HepG2 (cell line): ENCODE results near the gene CHAF1B. TPM values are rescaled to one million over a fixed set of nuclear protein-coding genes. Genes with fewer than 3 reads are reported as not detected.

ENCODE experiments used
- ATAC-seq: fragments of 200-7000 bp; cut with Tn5 transposase; 3 replicates; pipeline ENCODE4 v1.9.1; 2020; ENCODE audit warnings: mild to moderate bottlenecking, moderate library complexity
- BruUV-seq: library from RNA; stranded (reverse); fragments of 400-500 nt; replicated peaks from 2 replicates; lab custom pipeline; 2021; lab: Mats Ljungman, UMichigan
- CTCF ChIA-PET: fragments of 300-600 bp; formaldehyde crosslinking; extraction: SDS; loops from one replicate; lab custom pipeline; 2021; ENCODE audit warnings: low total read pairs, inconsistent platforms, low intra/inter-chr PET ratio; lab: Yijun Ruan, JAX
- POLR2A ChIA-PET: fragments of 350-600 bp; sonication (Branson Sonifier 250); formaldehyde crosslinking; loops from one replicate; lab custom pipeline; 2020; ENCODE audit warnings: antibody characterized with exemption, inconsistent platforms; lab: Yijun Ruan, JAX
- DNase-seq: peaks from one replicate; pipeline ENCODE4 v3.0.0-alpha.2; 2015; ENCODE audit warnings: low spot score
- FAIRE-seq: peaks from 3 replicates; lab custom pipeline; 2011; peaks lifted over from hg19 to GRCh38; lab: Jason Lieb, UNC
- H2AFZ ChIP-seq: one replicate; pipeline ENCODE4 v1.6.1; 2011; ENCODE audit warnings: low read length, inconsistent platforms
- H3K27ac ChIP-seq: fragments of 300-600 bp; 3 replicates; pipeline ENCODE4 v1.8.0; 2011; ENCODE audit warnings: mixed run types, mild to moderate bottlenecking, mixed read lengths, low read length, inconsistent platforms; ENCODE audit not compliant: insufficient read depth; ENCODE audit errors: extremely low read length
- H3K27me3 ChIP-seq, 2 experiments: fragments of 200-600 bp in 1 of 2; 2 replicates in 1 of 2; 3 replicates in 1 of 2; pipeline versions ENCODE4 v1.6.0 to v1.8.0; 2011; ENCODE audit warnings: low read length in 2 of 2, mild to moderate bottlenecking in 2 of 2, moderate library complexity in 2 of 2, inconsistent platforms in 1 of 2; ENCODE audit not compliant: insufficient read depth in 2 of 2, control insufficient read depth in 1 of 2
- H3K36me3 ChIP-seq, 2 experiments: fragments of 200-600 bp in 1 of 2; replicated peaks in 1 of 2; 2 replicates in 1 of 2; 3 replicates in 1 of 2; pipeline versions ENCODE4 v1.5.1 to v1.8.0; 2011; ENCODE audit warnings: low read length in 2 of 2, inconsistent platforms in 1 of 2; ENCODE audit not compliant: insufficient read depth in 2 of 2, control insufficient read depth in 1 of 2
- H3K4me1 ChIP-seq: 2 replicates; pipeline ENCODE4 v1.5.1; 2012; ENCODE audit warnings: low read length, inconsistent platforms; ENCODE audit not compliant: insufficient read depth
- H3K4me2 ChIP-seq: 2 replicates; pipeline ENCODE4 v1.6.0; 2011; ENCODE audit warnings: low read depth, low read length, inconsistent platforms
- H3K4me3 ChIP-seq, 3 experiments: fragments of 200-600 bp in 1 of 3; sonication (generic), shearing (Covaris generic) in 1 of 3; replicated peaks in 1 of 3; 2 replicates each; pipeline ENCODE4 v1.5.1; 2011 to 2016; ENCODE audit warnings: low read length in 3 of 3, inconsistent platforms in 2 of 3, low read depth in 2 of 3, mild to moderate bottlenecking in 2 of 3, control low read depth in 1 of 3, mixed read lengths in 1 of 3; ENCODE audit not compliant: insufficient read depth in 1 of 3
- H3K79me2 ChIP-seq: one replicate; pipeline ENCODE4 v1.6.1; 2011; ENCODE audit warnings: low read length, inconsistent platforms; ENCODE audit not compliant: insufficient read depth
- H3K9ac ChIP-seq: 2 replicates; pipeline ENCODE4 v1.6.0; 2011; ENCODE audit warnings: mild to moderate bottlenecking, low read depth, low read length, inconsistent platforms; ENCODE audit not compliant: insufficient read depth
- H3K9me3 ChIP-seq: 2 replicates; pipeline ENCODE4 v1.5.1; 2012; ENCODE audit warnings: mild to moderate bottlenecking, low read length
- H4K20me1 ChIP-seq: 2 replicates; pipeline ENCODE4 v1.6.0; 2011; ENCODE audit warnings: inconsistent platforms, mild to moderate bottlenecking, low read length, moderate library complexity; ENCODE audit not compliant: insufficient read depth
- FOXC1 ChIP-seq: sonication (generic); formaldehyde crosslinking; IDR thresholded peaks from 2 replicates; pipeline ENCODE4 v1.8.0; 2022; ENCODE audit warnings: mild to moderate bottlenecking, missing genetic modification reagents, borderline replicate concordance
- FOXP1 ChIP-seq, 2 experiments: fragments of 450-650 bp in 1 of 2; IDR thresholded peaks; 2 replicates each; pipeline ENCODE4 v1.6.1; 2017 to 2018; ENCODE audit warnings: antibody characterized with exemption in 1 of 2
- PITX1 ChIP-seq: sonication (generic); formaldehyde crosslinking; IDR thresholded peaks from 2 replicates; pipeline ENCODE4 v1.5.1; 2020; ENCODE audit warnings: mild to moderate bottlenecking, missing genetic modification reagents
- RAD21 ChIP-seq: fragments of 450-650 bp; formaldehyde crosslinking; IDR thresholded peaks from 2 replicates; pipeline ENCODE4 v1.5.0; 2020; ENCODE audit warnings: mild to moderate bottlenecking
- REPIN1 ChIP-seq: sonication (generic); formaldehyde crosslinking; IDR thresholded peaks from 2 replicates; pipeline ENCODE4 v1.8.0; 2022; ENCODE audit warnings: missing genetic modification reagents, low read depth, mild to moderate bottlenecking, borderline replicate concordance
- RFXAP ChIP-seq: sonication (generic); formaldehyde crosslinking; IDR thresholded peaks from 2 replicates; pipeline ENCODE4 v1.4.0; 2020; ENCODE audit warnings: missing genetic modification reagents, borderline replicate concordance
- SMC3 ChIP-seq: IDR thresholded peaks from 2 replicates; pipeline ENCODE4 v1.6.1; 2011; ENCODE audit warnings: low read length, improper control_type of control experiment
- STAG1 ChIP-seq: sonication (generic); formaldehyde crosslinking; IDR thresholded peaks from 2 replicates; pipeline ENCODE4 v1.4.0; 2020; ENCODE audit warnings: missing genetic modification reagents
- ZFX ChIP-seq: sonication (generic); formaldehyde crosslinking; IDR thresholded peaks from 2 replicates; pipeline ENCODE4 v1.4.0; 2020; ENCODE audit warnings: mild to moderate bottlenecking, low read depth, missing genetic modification reagents, moderate library complexity
- WGBS: methylation state at CpG from one replicate; pipeline ENCODE4 v1.1.6; 2017; ENCODE audit warnings: low lambda C conversion rate; 5-methylcytosine and 5-hydroxymethylcytosine counted together
- in situ Hi-C: cut with HindIII; loops from 2 replicates; pipeline ENCODE4 v1.10.0; 2017; ENCODE audit warnings: low pct_unique_long_range_greater_than_20kb; ENCODE audit not compliant: extremely low pct_ligation_motif_present
- intact Hi-C: fragments of 100-400 bp; cut with micrococcal nuclease; formaldehyde crosslinking; loops from one replicate; pipeline ENCODE4 v1.10.0; 2022; ENCODE audit not compliant: unreplicated experiment
- polyA plus RNA-seq, 8 experiments: library from polyadenylated mRNA; depleted of rRNA in 3 of 8; stranded (reverse) in 7 of 8; unstranded in 1 of 8; fragments of >200 nt; fragmentation: Illumina TruSeq in 4 of 8; extraction: Trizol in 4 of 8; gene quantifications; 2 replicates each; pipeline versions ENCODE4 v1.2.1 to v1.2.3, GENCODE V29; 2011 to 2016; ENCODE audit warnings: low read depth in 4 of 8, missing spikeins in 1 of 8, mixed read lengths in 1 of 8; ENCODE audit not compliant: insufficient read depth in 1 of 8
- total RNA-seq, 5 experiments: library from RNA; depleted of rRNA; stranded (reverse); fragments of >200 nt; fragmentation: Illumina TruSeq; extraction: Trizol; gene quantifications; 2 replicates each; pipeline ENCODE4 v1.2.3, GENCODE V29; 2016; ENCODE audit warnings: low read depth in 1 of 5
- TF ChIP-seq, protein P1 (sequence below): sonication (generic); formaldehyde crosslinking; IDR thresholded peaks from 2 replicates; pipeline ENCODE4 v1.5.0; 2020; ENCODE audit warnings: mild to moderate bottlenecking, missing genetic modification reagents, moderate library complexity
- TF ChIP-seq, protein P2 (sequence below): sonication (generic); formaldehyde crosslinking; IDR thresholded peaks from 2 replicates; pipeline ENCODE4 v1.5.1; 2020; ENCODE audit warnings: mild to moderate bottlenecking, missing genetic modification reagents, moderate library complexity

Gene CHAF1B
- total and polyA plus RNA-seq, 2 of the 13 experiments (the other 11 are each of a cell fraction or from before 2014, with no cell fraction given): 5.1 to 14.1 TPM

DNA sequence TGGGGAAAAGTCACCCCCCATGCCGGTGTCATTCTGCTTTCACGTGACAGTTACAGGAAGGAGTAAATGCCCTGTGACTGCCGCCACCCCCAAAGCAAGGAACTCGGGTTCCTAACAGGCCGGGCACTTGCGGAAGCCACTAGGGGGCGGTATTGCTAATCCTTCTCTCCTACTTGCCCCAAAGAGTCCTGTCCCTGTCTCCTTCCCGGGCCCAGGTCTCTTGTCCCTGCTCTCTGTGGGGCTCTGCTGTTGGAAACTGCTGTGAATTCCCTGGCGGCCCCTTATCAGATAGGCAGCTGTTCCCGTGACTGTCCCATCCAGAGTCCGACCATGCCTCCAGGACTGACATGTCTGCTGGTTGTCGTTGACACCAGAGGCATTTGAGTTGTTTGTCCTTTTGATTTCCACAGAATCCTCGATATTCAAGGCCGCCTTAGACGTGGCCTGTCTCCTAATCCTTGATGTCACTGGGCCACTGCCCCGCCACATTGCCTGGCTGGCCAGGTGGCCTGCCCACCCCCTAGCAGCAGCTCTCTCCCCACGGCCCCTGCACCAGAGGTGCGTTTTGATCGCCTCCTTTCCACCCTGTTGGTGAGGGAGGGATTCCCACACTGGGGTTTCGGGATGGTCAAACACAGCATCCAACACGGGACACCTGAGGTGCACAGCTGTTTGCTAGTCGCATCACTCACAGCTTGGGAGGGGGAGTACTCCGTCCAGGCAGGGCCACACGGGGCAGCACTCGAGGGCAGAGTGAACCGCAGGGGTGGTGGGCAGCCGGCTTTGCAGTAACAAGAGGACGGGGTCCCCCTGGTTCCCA lies 37.3 kb downstream of the CHAF1B start:
- Histone ChIP-seq H4K20me1 (no peaks in the 10 kb centered on the region), H3K9me3 (no peaks in the 10 kb centered on the region), H3K4me2 (no peak overlapping the region), H3K9ac (no peak overlapping the region), H3K27me3 (no peaks in the 10 kb centered on the region), H3K79me2 (no peaks in the 10 kb centered on the region), H2AFZ (no peak overlapping the region), H3K4me1 (0 out of 2 replicates have a peak, but pooled peaks cover 9% of the 10 kb centered on the region), H3K4me3 (no peak overlapping the region), H3K27ac (no peak overlapping the region), H3K36me3 (no peaks in the 10 kb centered on the region)
- 58% methylated on average over 18 of the region's 28 CpGs for WGBS
- CTCF ChIA-PET: interaction anchor here (1.1 kb wide), 1 partner anchor 167 kb away, joined by 3 read pairs; no protein-coding TSS in a partner anchor
- in situ Hi-C loops: loop anchor here (5.0 kb wide), 1 partner anchor 170 kb away; no protein-coding TSS in a partner anchor
- ATAC-seq (peak; percentile 83), DNase-seq (peak; percentile 40), FAIRE-seq (peak; percentile 28)
- intact Hi-C loops: loop anchor here (5.0 kb wide), 1 partner anchor 505 kb away; no protein-coding TSS in a partner anchor
- no TSS peak for BruUV-seq
- POLR2A ChIA-PET: no interaction called here
- TF ChIP-seq, protein P1, sequence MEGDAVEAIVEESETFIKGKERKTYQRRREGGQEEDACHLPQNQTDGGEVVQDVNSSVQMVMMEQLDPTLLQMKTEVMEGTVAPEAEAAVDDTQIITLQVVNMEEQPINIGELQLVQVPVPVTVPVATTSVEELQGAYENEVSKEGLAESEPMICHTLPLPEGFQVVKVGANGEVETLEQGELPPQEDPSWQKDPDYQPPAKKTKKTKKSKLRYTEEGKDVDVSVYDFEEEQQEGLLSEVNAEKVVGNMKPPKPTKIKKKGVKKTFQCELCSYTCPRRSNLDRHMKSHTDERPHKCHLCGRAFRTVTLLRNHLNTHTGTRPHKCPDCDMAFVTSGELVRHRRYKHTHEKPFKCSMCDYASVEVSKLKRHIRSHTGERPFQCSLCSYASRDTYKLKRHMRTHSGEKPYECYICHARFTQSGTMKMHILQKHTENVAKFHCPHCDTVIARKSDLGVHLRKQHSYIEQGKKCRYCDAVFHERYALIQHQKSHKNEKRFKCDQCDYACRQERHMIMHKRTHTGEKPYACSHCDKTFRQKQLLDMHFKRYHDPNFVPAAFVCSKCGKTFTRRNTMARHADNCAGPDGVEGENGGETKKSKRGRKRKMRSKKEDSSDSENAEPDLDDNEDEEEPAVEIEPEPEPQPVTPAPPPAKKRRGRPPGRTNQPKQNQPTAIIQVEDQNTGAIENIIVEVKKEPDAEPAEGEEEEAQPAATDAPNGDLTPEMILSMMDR (CRISPR knock-in tag): peak; percentile 81
- peak; percentile 53; the same call in 1 of the 2 replicates for TF ChIP-seq PITX1 (CRISPR knock-in tag)
- TF ChIP-seq ZFX (CRISPR knock-in tag): peak; percentile 27; the same call in 1 of the 2 replicates
- peak; percentile 49 for TF ChIP-seq SMC3
- TF ChIP-seq, protein P2, sequence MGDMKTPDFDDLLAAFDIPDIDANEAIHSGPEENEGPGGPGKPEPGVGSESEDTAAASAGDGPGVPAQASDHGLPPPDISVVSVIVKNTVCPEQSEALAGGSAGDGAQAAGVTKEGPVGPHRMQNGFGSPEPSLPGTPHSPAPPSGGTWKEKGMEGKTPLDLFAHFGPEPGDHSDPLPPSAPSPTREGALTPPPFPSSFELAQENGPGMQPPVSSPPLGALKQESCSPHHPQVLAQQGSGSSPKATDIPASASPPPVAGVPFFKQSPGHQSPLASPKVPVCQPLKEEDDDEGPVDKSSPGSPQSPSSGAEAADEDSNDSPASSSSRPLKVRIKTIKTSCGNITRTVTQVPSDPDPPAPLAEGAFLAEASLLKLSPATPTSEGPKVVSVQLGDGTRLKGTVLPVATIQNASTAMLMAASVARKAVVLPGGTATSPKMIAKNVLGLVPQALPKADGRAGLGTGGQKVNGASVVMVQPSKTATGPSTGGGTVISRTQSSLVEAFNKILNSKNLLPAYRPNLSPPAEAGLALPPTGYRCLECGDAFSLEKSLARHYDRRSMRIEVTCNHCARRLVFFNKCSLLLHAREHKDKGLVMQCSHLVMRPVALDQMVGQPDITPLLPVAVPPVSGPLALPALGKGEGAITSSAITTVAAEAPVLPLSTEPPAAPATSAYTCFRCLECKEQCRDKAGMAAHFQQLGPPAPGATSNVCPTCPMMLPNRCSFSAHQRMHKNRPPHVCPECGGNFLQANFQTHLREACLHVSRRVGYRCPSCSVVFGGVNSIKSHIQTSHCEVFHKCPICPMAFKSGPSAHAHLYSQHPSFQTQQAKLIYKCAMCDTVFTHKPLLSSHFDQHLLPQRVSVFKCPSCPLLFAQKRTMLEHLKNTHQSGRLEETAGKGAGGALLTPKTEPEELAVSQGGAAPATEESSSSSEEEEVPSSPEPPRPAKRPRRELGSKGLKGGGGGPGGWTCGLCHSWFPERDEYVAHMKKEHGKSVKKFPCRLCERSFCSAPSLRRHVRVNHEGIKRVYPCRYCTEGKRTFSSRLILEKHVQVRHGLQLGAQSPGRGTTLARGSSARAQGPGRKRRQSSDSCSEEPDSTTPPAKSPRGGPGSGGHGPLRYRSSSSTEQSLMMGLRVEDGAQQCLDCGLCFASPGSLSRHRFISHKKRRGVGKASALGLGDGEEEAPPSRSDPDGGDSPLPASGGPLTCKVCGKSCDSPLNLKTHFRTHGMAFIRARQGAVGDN (CRISPR knock-in tag): peak; percentile 16; the same call in 1 of the 2 replicates
- no peak for TF ChIP-seq RFXAP (CRISPR knock-in tag)
- peak; percentile 51; the same call in 1 of the 2 replicates for TF ChIP-seq FOXC1 (CRISPR knock-in tag)
- TF ChIP-seq RAD21 (CRISPR knock-in tag): peak; percentile 58
- TF ChIP-seq STAG1 (CRISPR knock-in tag): peak; percentile 65
- 0 out of 2 replicates have a peak, but pooled peaks have one; percentile 27 for TF ChIP-seq REPIN1 (CRISPR knock-in tag)
- TF ChIP-seq FOXP1 (IDR thresholded peaks at IDR 0.05): no peak
- TF ChIP-seq FOXP1 (CRISPR knock-in tag; IDR thresholded peaks at IDR 0.05): no peak
